ENCODE results near the gene FBLN2. TPM values are rescaled to one million over a fixed set of nuclear protein-coding genes. Genes with fewer than 3 reads are reported as not detected.

Gene FBLN2
- total and polyA plus RNA-seq, 8 donors, result 27.5 to 96.6 (median 40.6) TPM

- intact Hi-C loops (cut with DNase I), result no loop called here
- no peak for ATAC-seq
Observed at GRCh38 chr3:13569201-13569600, 20.3 kb downstream of the FBLN2 start.

GRCh38 chr3:13569641-13570390 lies 20.9 kb downstream of the FBLN2 start:
- no peak overlapping the region for H3K4me3 ChIP-seq
- TF ChIP-seq CTCF (IDR thresholded peaks at IDR 0.05), result no peak
- H3K4me1 ChIP-seq, result no peaks in the 10 kb centered on the region
- DNase-seq (peak in 1 of 4 donors; percentile 51), ATAC-seq (no peak)
- peaks cover 0 to 5% of the 10 kb centered on the region in 2 donors for H3K27me3 ChIP-seq
- H3K27ac ChIP-seq, result no peak overlapping the region
- H3K9me3 ChIP-seq, result no peaks in the 10 kb centered on the region
- intact Hi-C loops (cut with DNase I), result no loop called here
- no peaks in the 10 kb centered on the region for H3K36me3 ChIP-seq

More at GRCh38 chr3:13569201-13569600, 20.3 kb downstream of the FBLN2 start:
- Histone ChIP-seq H3K27ac (no peak overlapping the region), H3K4me1 (no peaks in the 10 kb centered on the region), H3K4me3 (no peak overlapping the region), H3K27me3 (peaks cover 0 to 5% of the 10 kb centered on the region in 2 donors), H3K36me3 (no peaks in the 10 kb centered on the region), H3K9me3 (no peaks in the 10 kb centered on the region)
- TF ChIP-seq CTCF (IDR thresholded peaks at IDR 0.05), result no peak
- DNase-seq, result no peak

GRCh38 chr3:13570391-13571194 lies 21.7 kb downstream of the FBLN2 start:
- intact Hi-C loops (cut with DNase I), result no loop called here
- DNase-seq, result peak in 1 of 4 donors; percentile 76

GRCh38 chr3:13571264-13571663 lies 22.3 kb downstream of the FBLN2 start:
- DNase-seq (peak in 1 of 4 donors; percentile 68), ATAC-seq (no peak)
- H3K4me1 ChIP-seq, result no peaks in the 10 kb centered on the region
- no peak overlapping the region for H3K27ac ChIP-seq
- intact Hi-C loops (cut with DNase I), result no loop called here
- no peak overlapping the region for H3K4me3 ChIP-seq
- no peaks in the 10 kb centered on the region for H3K36me3 ChIP-seq
- H3K27me3 ChIP-seq, result peaks cover 0 to 5% of the 10 kb centered on the region in 2 donors
- H3K9me3 ChIP-seq, result no peaks in the 10 kb centered on the region
- no peak for TF ChIP-seq CTCF (IDR thresholded peaks at IDR 0.05)

More at GRCh38 chr3:13570391-13571194, 21.7 kb downstream of the FBLN2 start:
- H3K4me1 ChIP-seq, result no peaks in the 10 kb centered on the region
- no peak for TF ChIP-seq CTCF (IDR thresholded peaks at IDR 0.05)
- H3K4me3 ChIP-seq, result no peak overlapping the region
- H3K27me3 ChIP-seq, result peaks cover 0 to 5% of the 10 kb centered on the region in 2 donors
- H3K27ac ChIP-seq, result no peak overlapping the region
- H3K36me3 ChIP-seq, result no peaks in the 10 kb centered on the region
- no peak for ATAC-seq
- H3K9me3 ChIP-seq, result no peaks in the 10 kb centered on the region

All from left lung (tissue), 10 donors.